ENCODE measurements around the gene SPOCK1. TPM values are rescaled to one million over a fixed set of nuclear protein-coding genes. Genes with fewer than 3 reads are reported as not detected.
"Not testable (repeated sequence)": the region's sequence is repeated elsewhere in the genome, so short reads cannot be mapped to it uniquely, and the experiment has no call there.

The SPOCK1 gene
- polyA plus RNA-seq, 3 donors = 5.4 to 39.4 (median 14.7) TPM

DNA sequence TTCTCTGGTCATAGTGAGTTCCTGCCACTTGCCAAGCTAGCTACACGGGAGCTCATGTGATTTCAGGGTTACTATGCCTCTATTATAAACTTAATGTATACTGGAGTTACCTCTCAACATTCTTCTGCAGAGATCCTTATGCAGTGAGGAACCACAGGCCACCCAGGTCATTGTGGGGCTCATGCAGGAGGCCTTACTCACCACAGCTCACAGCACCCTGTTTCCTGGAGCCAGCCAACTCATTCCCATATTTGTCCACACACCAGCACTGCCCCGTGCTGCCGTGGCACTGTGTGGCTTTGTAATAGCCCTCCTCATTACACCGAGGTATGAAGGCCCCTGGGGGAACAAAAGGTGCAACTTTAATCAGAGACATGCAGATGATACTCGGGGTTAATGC, 520.0 kb downstream of the SPOCK1 start:
- no peak overlapping the region for H3K27ac ChIP-seq (ENCODE audit: low read depth, low read length)
- 79 to 88% (median 83%) methylated on average over 5 of the region's 5 CpGs for WGBS, 3 donors

DNA sequence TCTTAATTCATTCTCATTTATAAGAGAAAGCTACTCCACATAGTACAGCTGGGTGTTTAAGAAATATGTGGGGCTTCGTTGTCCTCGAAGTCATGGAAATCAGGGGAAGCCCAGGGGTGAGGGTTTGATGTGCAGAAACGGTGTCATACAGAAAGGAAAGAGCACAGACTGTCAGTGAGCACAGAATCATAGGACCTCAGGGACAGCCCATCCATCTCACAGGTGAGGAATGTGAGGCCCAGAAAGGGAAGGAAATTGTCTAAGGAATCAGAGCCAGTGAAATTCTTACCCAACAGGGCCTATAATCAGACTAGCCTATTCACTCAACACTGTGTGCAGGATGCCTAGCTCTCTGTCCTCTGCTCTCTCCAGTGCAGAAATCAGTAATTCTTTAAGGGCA, 535.6 kb downstream of the SPOCK1 start:
- 58 to 63% (median 58%) methylated on average over 3 of the region's 3 CpGs for WGBS, 3 donors

DNA sequence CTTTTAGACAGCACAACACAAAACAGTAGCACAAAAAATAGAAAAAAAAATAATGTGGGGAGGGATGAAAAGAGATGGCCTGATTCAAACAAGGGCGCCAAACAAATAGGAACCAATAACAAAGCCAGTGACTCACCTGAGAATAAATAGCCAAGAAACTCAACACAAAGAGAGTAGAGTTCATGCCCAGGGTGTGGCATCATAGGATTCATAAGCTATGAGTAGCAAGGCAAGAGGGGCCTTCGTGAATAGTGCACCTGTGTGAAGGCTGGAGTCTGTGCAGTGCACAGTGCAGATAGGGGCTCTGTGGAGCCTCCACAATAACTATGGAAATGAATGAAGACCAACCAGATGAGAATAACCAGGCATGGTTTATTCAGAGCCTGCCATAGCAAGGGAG, 541.7 kb downstream of the SPOCK1 start:
- no peak overlapping the region for H3K27ac ChIP-seq (ENCODE audit: low read depth, low read length)
- 74 to 82% (median 79%) methylated on average over 2 of the region's 2 CpGs for WGBS, 3 donors

More for the DNA sequence above, 535.6 kb downstream of the SPOCK1 start:
- H3K27ac ChIP-seq (ENCODE audit: low read depth, low read length) = no peak overlapping the region

DNA sequence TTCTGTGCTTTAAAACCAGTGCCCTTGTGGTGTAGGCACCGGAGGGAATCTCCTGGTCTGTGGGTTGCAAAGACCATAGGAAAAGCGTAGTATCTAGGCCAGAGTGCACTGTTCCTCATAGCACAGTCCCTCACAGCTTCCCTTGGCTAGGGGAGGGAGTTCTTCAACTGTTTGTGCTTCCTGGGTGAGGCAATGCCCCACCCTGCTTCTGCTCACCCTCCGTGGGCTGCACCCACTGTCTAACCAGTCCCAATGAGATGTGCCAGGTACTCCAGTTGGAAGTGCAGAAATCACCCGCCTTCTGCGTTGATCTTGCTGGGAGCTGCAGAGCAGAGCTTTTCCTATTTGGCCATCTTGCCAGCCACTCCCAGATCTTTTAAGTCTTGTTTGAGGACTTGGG, 545.0 kb downstream of the SPOCK1 start:
- not testable (repeated sequence) for H3K27ac ChIP-seq (ENCODE audit: low read depth, low read length)
- WGBS, 3 donors = 83 to 91% (median 86%) methylated on average over 5 of the region's 5 CpGs

DNA sequence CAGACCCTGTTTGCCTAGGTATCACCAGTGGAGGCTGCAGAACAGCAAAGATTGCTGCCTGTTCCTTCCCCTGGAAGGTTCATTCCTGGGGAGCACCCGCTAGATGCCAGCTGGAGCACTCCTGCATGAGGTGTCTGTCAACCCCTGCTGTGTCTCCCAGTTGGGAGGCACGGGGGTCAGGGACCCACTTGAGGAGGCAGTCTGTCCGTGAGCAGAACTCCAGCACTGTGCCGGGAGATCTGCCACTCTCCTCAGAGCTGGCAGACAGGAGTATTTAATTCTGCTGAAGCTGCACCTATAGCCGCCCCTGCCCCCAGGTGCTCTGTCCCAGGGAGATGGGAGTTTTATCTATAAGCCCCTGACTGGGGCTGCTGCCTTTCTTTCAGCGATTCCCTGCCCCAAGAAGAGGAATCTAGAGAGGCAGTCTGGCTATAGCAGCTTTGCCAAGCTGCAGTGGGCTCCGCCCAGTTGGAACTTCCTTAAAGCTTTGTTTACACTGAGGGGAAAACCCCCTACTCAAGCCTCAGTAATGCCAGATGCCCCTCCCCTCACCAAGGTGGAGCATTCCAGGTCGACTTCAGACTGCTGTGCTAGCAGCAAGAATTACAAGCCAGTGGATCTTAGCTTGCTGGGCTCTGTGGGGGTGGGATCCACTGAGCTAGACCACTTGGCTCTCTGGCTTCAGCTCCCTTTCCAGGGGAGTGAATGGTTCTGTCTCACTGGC, 545.6 kb downstream of the SPOCK1 start:
- 31 to 40% (median 38%) methylated on average over 8 of the region's 8 CpGs for WGBS, 3 donors
- not testable (repeated sequence) for H3K27ac ChIP-seq (ENCODE audit: low read depth, low read length)

DNA sequence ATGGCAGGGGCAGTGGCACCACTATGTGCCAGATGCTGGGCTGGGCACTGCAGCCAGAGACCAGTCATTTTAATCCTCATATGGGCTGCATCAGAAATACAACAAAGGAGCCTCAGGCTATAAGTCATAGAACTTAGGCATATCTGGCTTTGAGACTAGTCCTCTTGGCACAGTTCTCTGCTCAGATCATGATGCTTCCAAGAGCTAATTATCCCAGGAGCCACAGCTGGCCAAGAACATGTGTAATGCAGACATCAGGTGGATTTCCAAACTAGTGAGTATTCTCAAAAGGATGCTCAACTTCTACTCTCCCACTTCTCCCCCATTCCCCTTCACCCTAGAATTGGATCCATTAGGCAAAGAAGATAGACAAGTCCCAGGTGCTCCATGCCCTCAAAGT, 571.6 kb downstream of the SPOCK1 start:
- no peak overlapping the region for H3K27ac ChIP-seq (ENCODE audit: low read depth, low read length)

DNA sequence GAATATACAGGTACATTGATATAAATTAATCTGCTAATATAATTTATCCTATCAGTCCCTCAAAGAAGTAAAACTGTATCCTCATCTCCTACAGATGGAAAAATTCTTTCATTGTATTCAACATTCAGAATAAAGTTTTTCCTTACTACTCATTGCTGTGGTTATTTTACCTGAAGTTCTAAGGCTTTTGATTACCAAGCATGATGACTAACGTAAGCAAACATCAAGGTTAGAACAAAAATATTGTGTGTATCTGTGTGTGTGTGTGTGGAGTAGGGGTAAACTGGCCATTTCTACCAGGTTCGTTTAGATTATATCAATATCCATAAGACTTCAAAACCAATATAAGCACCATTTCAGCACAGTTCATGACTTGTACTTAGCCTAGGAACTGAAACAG, 573.1 kb downstream of the SPOCK1 start:
- WGBS, 3 donors = 62 to 79% (median 78%) methylated on average over 2 of the region's 2 CpGs
- no peak overlapping the region for H3K27ac ChIP-seq (ENCODE audit: low read depth, low read length)

Other genes starting within 250 kb of the SPOCK1 start
- 1 to 10 TPM in 2 of 3 donors, under 1 TPM in 1; 0.90 to 3.3 (median 1.7) TPM for gene KLHL3, start 236.8 kb upstream of the SPOCK1 start, polyA plus RNA-seq